NOMO-1 treated with dmso at 0.1 percent for 144 hours (cell line): Measurements from ENCODE around the gene AZIN2.
A peak's percentile ranks its signal among the peaks of the same experiment; 100 is the strongest.
"Not testable (repeated sequence)": the region's sequence is repeated elsewhere in the genome, so short reads cannot be mapped to it uniquely, and the experiment has no call there.

Experiments
- DNase-seq: peaks from one replicate; lab custom pipeline; 2025; ENCODE audit not compliant: unreplicated experiment; lab: John Stamatoyannopoulos, UW

Gene AZIN2

DNA sequence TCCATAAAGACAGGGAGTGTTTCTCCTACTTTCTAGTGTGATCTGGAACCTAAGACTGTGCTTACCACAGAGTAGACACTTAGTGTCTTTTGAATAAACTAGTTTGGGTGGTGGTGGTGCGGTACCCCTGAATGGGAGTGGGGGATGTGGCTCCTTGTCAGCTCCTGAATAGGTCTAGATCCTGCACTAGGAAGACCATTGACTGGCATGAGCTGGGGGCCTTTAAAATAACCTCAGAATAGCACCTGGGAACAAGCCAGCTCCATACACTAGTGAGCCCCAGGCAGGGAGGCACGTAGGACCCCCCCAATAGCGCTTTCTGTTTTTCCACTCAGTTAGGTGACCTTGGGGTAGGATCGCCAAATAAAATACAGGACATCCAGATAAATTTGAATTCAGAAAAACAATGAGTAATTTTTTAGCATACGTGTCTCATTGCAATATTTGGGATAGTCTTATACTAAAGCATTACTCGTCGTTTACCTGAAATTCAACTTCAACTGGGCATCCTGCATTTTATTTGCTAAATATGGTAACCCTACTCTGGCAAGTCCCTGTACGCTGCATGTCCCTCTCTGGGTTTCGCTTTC is 45.6 kb downstream of the AZIN2 start:
- no peak for DNase-seq

DNA sequence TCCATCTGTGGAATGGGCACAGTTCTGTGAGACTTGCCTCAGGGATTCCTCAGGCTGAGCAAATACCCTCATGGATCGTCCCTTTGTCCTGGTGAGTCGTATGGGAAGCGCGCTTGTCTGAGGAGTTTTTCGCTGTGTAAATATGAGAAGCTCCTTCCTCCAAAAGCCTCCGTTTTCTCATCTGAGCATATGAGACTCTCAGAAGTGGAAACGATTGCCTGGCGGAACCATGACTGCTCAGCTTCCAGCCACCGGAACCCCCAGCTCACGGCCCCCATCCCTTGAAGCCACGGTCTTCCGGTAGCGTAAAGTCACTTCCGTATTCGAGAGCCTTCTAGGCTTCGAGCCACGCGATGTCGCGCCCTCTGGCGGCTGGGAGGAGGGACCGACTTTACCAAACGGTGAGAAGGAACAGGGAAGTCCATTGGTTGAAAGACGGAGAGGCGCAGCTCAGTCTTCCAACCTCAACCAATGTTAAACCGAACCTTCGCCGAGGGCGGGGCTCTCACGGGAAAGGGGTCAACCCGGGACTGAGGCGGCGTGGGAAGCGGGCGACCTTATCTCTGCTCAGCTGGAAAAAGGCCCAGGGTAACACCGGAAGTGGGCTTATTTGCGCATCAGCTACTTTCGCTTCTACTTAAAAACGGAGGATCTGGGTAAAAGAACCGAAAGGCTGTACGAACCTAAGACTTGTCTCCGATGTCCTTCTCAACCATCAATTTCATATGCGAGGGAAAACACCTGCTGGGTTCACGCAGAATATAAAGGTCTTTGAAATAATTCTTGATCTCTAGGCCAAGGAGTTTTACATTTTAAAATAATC is 46.3 kb downstream of the AZIN2 start:
- DNase-seq, result peak; percentile 99

DNA sequence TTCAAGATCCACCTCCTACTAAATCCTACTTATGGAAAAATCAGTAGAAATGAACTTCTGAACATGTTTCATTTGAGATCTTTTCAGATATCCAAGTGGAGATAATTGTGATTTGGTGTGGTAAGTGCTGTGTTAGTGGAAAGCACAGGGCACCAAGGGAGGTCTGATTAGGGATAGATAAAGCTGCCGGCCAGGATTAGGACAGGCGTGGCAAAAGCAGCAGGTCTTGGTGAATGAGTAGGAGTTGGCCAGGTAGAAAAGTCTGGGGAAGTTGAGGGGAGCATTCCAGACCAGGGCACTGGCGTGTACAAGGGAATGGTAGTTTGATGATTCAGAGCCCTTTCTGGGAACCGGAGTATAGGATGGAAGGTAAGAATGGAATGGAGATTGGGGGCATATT is 47.8 kb downstream of the AZIN2 start:
- DNase-seq, result no peak

DNA sequence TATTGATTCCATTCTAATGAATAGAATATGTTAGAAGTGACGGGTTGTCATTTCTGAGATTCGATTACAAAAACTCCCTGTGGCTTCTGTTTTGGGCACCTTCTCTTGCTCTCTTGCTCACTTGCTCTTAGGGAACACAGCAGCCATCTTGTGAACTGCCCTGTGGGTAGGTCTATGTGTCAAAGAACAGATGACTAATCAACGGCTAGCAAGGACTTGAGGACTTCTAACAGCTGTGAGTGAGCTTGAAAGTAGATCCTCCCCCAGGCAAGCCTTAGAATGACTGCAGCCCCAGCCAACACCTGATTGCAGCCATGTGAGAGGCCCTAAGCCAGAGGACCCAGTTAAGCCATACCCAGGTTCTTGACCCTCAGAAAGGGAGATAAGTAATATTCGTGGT is 49.3 kb downstream of the AZIN2 start:
- no peak for DNase-seq

DNA sequence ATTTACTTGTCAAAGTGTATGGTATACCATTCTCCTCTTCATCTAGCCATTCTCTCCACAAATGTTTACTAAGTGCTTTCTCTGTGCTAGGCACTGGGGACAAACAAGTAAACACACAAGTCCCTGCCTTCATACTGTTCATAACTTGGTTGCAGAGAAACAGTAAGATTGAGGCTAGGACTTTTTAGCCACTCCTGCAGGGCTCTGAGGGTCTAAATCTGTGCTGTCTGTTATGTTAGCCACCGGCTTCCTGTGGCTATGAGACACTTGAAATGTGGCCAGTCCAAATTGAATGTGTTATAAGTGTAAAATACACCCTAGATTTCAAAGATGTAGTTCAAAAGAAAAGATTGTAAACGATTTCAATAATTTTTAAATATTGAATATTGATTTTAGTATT is 50.2 kb downstream of the AZIN2 start:
- no peak for DNase-seq

DNA sequence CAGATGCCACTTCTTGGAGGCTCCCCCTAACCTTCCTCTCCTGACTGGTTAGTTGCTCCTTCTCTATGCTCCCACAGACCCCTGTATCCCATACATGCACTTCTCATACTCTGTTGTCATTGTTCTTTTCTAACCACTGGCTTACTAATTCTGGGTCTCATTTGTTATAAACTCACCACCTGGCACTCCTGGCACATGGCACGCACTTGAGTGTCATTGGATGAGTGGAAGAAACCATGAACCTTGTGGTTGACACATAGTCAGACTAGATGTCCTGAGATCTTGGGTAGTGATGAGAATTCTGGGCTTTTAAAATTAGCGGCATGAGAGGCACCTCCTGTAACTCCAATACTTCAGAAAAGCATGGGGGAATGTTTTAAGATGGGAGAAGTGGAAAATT is 51.6 kb downstream of the AZIN2 start:
- no peak for DNase-seq

DNA sequence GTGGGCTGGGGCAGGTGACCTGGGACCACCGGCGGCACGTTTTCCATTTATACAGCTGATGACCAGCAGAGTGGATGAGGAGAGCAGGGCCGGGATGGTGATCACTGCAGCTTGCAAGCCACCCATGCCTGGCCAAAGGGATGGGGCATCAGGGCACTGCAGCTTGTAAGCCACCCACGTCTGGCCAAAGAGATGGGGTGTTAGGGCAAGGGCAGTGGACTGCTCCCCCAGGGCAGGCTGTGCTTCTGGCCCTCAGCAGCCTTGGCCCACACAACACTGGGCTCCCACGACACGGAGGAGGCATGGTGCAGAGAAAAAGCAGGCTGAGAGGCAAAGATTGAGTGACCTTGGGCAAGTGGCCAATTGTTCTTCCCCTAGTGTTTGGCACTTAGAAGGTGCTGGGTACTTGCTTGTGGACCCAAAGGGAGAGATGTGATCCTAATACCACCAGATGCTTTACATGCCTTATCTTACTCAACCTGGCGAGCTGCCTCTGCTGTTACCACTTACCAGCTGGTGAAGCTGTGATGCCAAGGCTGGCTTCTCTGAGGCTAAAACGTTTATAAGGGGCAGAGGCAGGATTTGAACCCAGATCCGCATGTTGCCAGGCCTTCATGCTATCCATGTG is 52.6 kb downstream of the AZIN2 start:
- DNase-seq, result no peak

DNA sequence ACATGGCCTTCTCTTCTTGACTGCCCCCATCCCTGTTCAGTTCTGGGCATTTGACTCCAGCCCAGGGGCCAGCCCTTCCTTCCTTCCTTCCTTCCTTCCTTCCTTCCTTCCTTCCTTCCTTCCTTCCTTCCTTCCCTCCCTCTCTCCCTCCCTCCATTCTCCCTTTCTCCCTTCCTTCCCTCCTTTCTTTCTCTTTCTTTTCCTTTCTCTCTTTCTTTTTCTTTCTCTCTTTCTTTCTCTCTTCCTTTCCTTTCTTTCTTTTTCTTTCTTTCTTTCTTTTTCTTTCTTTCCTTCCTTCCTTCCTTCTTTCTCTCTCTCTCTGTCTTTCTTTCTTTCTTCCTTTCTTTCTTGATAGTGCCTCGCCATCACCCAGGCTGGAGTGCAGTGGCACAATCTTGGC is 55.1 kb downstream of the AZIN2 start:
- DNase-seq, result not testable (repeated sequence)

DNA sequence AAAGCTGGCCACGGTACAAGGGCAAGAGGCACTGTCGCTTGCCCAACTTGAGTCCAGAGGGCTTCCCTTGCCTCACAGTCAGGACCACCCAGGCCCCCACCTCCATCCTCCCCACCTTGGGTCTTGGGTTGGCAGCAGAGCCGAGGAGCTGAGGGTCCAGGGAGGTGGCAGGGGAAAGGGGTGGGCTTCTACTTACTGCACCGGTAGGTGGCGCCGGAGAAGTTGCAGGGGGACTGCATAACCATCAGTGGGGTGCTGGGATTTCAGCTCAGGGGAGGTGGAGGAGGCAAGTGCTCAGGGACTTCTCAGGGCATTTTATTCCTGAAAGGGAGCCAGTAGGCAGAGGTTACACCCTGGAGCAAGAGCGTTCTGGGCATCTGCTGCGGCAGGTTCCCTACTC is 56.8 kb downstream of the AZIN2 start:
- DNase-seq, result no peak

DNA sequence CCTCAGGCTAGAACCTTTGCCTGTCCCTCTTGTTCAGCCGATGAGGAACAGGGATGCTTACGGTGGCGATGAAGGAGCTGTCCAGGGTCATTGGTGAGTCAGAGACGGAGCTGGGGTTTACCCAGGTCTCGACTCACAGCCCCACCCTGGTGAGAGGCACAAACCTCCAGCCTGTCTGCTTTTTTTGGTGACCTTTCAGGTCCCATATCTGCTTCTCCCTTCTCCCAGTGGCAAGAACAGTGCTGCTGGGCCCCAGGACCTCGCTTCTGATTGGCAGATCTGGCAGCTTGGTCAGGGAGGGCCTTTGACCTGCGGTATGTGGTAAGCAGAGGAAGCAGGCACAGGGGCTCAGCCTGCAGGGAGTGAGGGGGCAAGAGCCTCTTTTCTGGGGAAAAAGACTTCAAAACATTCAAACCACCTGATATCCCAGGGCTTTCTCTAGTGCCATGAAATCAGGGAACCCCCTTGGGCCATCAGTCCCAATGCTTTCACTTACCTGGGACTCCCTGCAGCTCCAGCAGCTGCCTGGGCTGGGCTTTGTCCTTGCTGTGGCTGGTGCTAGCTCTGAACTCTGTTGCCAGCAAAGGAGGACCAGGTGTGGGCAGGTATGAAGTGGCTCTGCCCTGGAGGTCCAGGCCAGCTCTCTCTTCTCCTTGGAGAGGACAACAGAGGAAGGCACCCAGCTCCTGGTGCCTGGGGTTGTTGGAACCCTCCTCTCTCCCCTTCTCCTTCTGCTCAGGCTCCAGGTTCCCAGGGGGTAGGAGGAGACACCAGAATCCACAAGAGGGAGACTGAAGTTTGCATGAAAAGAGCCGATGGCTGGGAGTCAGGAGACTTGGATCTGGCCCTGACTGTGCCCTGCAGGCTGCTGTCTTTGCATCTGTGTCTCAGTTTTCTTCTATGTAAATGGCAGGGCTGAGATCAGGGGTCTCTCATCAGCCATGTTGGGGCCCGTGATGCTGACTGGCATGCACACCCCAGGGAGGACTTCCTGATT is 59.5 kb downstream of the AZIN2 start:
- no peak for DNase-seq

DNA sequence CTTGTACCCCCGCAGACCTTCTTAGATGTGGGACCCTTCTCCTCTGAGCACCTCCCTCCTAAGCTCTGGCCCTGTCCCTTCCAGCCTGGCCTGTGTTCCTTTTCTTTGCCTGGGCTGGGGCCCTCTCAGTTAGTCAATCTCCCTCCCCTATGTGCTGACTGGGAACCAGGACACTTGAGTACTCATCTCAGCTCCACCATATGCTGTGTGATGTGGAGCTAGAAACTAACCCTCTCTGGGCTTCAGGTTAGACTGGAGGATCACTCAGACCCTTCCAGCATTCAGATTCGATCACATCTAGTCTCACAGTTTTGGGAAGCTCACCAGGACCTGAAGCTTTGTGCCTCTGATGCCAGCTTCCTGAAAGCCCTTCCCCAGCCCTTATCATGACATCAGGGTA is 60.3 kb downstream of the AZIN2 start:
- DNase-seq, result no peak

DNA sequence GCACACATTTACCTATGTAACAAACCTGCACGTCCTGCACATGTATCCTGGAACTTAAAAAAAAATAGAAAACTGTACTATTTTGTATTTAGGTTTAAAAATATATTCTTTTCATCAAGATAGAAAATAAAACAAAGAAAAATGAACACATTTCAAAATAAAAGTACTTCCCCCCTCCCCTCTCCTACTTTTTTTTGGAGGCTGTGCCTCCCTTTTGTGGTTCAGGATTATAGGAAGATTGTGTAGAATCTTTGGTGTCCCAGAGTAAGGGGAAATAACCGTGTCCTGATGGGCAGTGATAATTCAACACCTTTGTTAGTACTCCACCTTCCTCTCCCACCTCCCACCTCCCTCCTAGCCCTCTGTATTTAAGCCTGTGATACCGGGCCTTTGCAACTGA is 60.8 kb downstream of the AZIN2 start:
- DNase-seq, result no peak

DNA sequence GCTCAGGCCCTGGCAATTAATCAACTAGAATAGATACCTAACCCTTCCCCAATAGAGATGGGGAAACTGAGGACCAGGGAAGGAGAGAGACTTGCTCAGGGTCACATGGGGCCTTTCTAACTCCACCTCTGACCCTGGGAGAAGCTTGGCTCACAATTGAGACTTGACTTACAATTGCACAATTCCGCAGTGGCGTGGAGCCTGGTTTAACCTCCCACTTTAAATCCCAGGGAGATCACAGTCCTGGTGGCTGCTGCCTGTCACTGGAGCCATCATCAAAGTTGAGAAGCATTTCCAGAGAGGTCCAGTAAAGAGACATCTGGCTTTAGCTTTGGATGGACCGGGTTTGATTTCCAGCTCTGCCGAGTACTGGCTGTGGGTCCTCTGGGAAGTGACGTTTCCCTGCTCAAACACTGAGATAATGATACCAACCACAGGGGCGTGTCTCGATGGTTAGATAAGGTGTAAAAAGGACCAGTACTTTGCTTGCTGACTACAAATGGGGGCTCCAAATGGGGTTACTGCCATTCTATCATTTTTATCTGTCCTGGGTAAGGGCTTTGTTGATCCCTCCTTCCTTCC is 61.6 kb downstream of the AZIN2 start:
- DNase-seq, result no peak

DNA sequence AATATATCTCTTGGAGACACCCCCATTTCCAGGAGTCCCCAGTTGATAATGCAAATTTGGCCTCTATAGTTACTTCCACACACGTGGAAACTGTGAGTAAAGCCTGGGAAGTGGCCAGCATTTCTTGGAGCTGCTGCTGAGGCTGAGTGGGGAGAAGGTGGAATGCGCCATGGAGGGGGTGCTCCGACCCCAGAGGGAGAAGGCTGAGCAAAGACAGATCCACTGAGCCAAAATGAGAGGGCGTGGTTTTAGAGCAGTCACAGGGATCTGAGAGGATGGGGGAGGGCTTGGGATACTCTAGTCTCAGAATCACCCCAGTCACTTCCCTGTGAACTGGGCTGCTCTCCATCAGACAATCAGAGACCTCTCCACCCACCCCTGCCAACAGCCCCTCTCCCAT is 62.2 kb downstream of the AZIN2 start:
- no peak for DNase-seq

DNA sequence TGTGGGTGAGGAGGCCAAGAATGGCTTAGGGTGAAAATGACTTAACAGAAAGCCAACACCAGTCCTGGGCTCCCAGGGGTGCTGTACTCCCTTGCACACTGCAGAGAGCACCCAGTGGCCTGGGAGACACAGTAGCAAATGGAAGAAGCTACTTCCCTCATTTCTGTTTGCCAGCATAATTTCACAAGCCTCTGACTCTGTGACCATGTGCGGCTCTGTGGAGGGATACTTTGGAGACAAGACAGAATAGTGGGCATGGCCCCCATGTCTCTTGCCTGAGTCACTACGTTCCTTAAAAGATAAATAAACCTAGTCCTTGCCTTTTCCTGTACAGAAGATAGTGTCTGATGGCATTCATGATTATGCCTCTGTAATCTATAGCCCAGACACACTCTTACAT is 62.7 kb downstream of the AZIN2 start:
- no peak for DNase-seq

DNA sequence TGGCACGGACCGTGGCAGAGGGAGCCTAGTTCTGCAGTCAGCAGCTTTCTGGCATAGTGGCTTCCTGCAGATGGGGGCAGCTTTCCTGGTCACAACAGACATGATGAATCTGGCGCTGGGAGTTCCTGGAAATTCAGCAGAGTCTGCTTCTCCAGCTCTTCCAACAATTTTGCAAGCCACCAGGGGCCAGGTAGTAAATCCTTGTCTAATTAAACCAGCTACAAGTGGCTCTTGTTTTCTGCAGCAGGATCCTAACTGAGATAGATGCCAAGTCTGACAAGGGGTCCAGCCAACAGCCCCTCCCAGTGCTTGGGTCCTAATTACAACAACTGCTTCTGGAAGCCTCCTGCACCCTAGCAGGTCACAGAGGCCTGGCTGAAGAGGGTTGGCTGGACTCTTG is 65.0 kb downstream of the AZIN2 start:
- no peak for DNase-seq

DNA sequence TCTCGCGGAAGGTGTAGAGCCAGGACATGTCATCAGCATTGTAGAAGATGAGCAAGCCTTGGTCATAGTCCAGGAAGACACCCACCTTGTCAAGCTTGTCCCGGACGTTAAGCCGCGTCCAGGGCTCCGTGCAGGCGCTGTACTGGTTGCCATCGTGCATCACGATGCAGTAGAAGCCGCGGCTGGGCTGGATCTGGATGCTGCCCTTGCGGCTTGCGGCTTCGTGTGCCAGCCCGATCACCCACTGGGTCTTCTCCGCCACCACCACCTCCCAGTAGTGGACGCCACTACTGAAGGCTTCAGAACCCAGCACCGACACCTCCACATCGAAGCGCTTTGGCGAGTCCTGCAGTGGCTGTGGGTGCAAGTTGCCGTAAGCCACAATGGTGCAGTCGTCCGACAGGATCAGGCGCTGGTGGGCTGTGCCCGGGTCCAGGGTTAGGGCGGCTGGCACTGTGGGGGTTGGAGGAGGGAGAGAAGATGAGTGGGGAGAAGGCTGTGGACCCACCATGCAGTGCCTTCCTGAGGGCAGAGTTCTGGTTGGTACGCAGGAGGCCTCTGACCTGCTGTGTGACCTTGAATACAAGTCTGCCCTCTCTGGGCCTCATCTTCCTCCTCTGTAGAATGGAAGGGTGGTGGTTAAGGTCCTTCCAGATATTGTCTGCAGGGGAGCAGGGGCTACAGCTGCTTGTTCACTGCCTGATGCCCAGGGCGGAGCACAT is 66.5 kb downstream of the AZIN2 start:
- DNase-seq, result no peak

DNA sequence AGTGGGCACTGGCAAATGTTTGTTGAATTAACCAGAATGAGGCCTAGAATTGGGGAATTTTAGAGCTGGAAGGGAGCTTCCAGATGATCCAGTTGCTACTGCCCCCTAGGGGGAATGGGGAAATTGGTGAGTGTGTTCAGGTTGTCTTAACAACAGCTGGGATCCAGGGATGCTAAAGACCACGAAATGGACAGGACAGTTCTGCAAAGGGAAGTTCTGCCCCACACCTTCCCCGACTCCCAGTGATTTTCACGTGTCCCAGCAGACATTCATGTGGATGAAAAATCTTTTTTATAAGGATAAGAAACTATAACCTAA is 67.0 kb downstream of the AZIN2 start:
- no peak for DNase-seq

DNA sequence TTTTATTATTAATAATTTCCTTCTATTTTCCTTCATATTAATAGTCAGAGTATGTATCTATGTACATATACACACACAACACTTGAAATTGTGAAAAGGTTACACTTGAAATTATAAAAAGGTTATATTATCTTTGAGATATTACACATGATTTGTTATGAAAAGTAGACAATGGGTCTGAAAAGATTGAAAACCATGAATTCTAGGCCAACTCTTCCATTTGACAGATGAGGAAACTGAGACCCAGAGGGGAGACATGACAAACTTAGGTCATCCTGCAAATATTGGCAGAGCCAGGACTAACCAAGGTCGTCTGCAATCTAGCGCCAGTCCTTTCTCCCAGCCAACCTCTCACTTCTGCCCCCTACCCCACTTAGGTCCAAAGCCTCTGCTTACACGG is 67.7 kb downstream of the AZIN2 start:
- no peak for DNase-seq

DNA sequence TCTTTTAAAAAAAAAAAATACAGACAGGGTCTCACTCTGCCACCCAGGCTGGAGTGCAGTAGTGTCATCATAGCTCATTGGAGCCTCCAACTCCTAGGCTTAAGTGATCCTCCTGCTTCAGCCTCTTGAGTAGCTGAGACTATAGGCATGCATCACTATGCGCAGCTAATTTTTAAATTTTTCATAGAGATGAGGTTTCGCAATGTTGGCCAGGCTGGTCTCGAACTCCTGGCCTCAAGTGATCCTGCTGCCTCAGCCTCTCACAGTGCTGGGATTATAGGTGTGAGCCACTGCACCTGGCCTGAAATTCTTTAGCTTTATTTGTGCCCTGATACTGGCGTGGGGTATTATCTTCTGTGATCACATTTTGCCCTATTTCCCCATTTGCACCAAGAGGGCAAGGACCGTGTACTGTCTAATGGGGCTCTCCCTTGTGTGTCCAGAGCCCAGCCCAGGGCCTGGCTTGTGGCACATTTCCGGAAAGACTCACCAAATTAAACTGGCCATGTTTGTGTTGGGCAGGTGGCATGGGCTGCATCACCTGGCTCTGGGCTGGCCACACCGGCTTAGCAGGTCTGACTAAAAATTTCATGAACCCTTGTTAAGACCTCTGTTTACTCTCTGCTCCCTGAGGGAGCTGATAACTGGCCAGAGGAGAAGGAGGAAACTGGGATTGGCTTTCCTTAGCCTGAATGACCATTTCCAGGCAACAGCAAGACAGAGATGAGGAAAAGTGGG is 68.7 kb downstream of the AZIN2 start:
- no peak for DNase-seq
